GM23338 (cell line): ENCODE results near the gene LIAS. TPM values are rescaled to one million over a fixed set of nuclear protein-coding genes. Genes with fewer than 3 reads are reported as not detected.
A peak's percentile ranks its signal among the peaks of the same experiment; 100 is the strongest.

ENCODE experiments used
- ATAC-seq: fragments of 200-7000 bp; cut with Tn5 transposase; 3 replicates; pipeline ENCODE4 v1.9.1; 2020
- DNase-seq: peaks from one replicate; pipeline ENCODE4 v3.0.0-alpha.2; 2015; ENCODE audit warnings: low spot score
- H2AFZ ChIP-seq: fragments of 200-600 bp; sonication (generic); 2 replicates; pipeline ENCODE4 v1.8.0; 2016; ENCODE audit warnings: antibody characterized with exemption, mild to moderate bottlenecking, moderate library complexity
- H3F3A ChIP-seq: fragments of 200-600 bp; sonication (generic); replicated peaks from 2 replicates; pipeline ENCODE4 v1.8.0; 2017; ENCODE audit warnings: antibody characterized with exemption, mixed run types, low read depth
- H3K27ac ChIP-seq: fragments of 200-600 bp; sonication (generic); 2 replicates; pipeline ENCODE4 v1.6.1; 2016; ENCODE audit warnings: low read depth
- H3K27me3 ChIP-seq: fragments of 200-600 bp; sonication (generic); 2 replicates; pipeline ENCODE4 v1.8.0; 2016; ENCODE audit warnings: mild to moderate bottlenecking, mixed run types, moderate library complexity; ENCODE audit not compliant: insufficient read depth
- H3K36me3 ChIP-seq: fragments of 200-600 bp; sonication (generic); 2 replicates; pipeline ENCODE4 v1.8.0; 2016; ENCODE audit warnings: mild to moderate bottlenecking; ENCODE audit not compliant: insufficient read depth
- H3K4me1 ChIP-seq: fragments of 200-600 bp; sonication (generic); 2 replicates; pipeline ENCODE4 v1.8.0; 2016; ENCODE audit warnings: mild to moderate bottlenecking, moderate library complexity; ENCODE audit not compliant: insufficient read depth
- H3K4me2 ChIP-seq: fragments of 200-600 bp; sonication (generic); 2 replicates; pipeline ENCODE4 v1.7.1; 2017; ENCODE audit warnings: mixed run types
- H3K4me3 ChIP-seq: fragments of 200-600 bp; sonication (generic); 2 replicates; pipeline ENCODE4 v1.6.1; 2016; ENCODE audit warnings: mixed run types
- H3K79me2 ChIP-seq: fragments of 200-600 bp; sonication (generic); replicated peaks from 2 replicates; pipeline ENCODE4 v1.8.0; 2017; ENCODE audit warnings: mild to moderate bottlenecking; ENCODE audit not compliant: insufficient read depth
- H3K9me2 ChIP-seq: fragments of 200-600 bp; sonication (generic); 2 replicates; pipeline ENCODE4 v1.8.0; 2017; ENCODE audit not compliant: insufficient read depth
- H4K20me1 ChIP-seq: fragments of 200-600 bp; sonication (generic); replicated peaks from 2 replicates; pipeline ENCODE4 v1.8.0; 2017; ENCODE audit warnings: mild to moderate bottlenecking; ENCODE audit not compliant: insufficient read depth
- H3K27ac Mint-ChIP-seq: 2 replicates; pipeline ENCODE4 v1.8.0; 2020; ENCODE audit warnings: inconsistent platforms, mild to moderate bottlenecking, moderate library complexity, mixed read lengths
- H3K27me3 Mint-ChIP-seq: 3 replicates; pipeline ENCODE4 v1.8.0; 2022; ENCODE audit warnings: low read depth, mild to moderate bottlenecking, moderate library complexity, mixed read lengths, inconsistent platforms; ENCODE audit not compliant: insufficient read depth, poor library complexity
- H3K36me3 Mint-ChIP-seq: 3 replicates; pipeline ENCODE4 v1.8.0; 2021; ENCODE audit warnings: low read depth, mild to moderate bottlenecking, inconsistent platforms, moderate library complexity, mixed read lengths
- H3K4me1 Mint-ChIP-seq: 3 replicates; pipeline ENCODE4 v1.8.0; 2020; ENCODE audit warnings: mild to moderate bottlenecking, inconsistent platforms, mixed read lengths
- H3K4me3 Mint-ChIP-seq: 3 replicates; pipeline ENCODE4 v1.8.0; 2021; ENCODE audit warnings: moderate library complexity, mild to moderate bottlenecking, inconsistent platforms, mixed read lengths
- H3K9me3 Mint-ChIP-seq: 3 replicates; pipeline ENCODE4 v1.8.0; 2020; ENCODE audit warnings: moderate library complexity, mild to moderate bottlenecking, inconsistent platforms, mixed read lengths
- CREB1 ChIP-seq: fragments of 250-450 bp; sonication (Bioruptor Pico); IDR thresholded peaks from 2 replicates; pipeline ENCODE4 v1.5.0; 2020; ENCODE audit warnings: low read depth, mild to moderate bottlenecking, moderate library complexity
- CTCF ChIP-seq, 2 experiments: fragments of 200-600 bp in 1 of 2; sonication (generic) in 1 of 2; conservative IDR thresholded peaks; 2 replicates each; pipeline versions ENCODE4 v1.5.1 to v1.6.1; 2016 to 2017; ENCODE audit warnings: antibody characterized with exemption in 2 of 2, low read depth in 2 of 2, mild to moderate bottlenecking in 2 of 2, moderate library complexity in 1 of 2
- ETS1 ChIP-seq: IDR thresholded peaks from 2 replicates; pipeline ENCODE4 v1.6.1; 2016; ENCODE audit warnings: antibody characterized with exemption
- EZH2 ChIP-seq: fragments of 200-600 bp; sonication (generic); IDR thresholded peaks from one replicate; pipeline ENCODE4 v1.8.0; 2017; ENCODE audit warnings: antibody characterized with exemption, mild to moderate bottlenecking, low read depth; ENCODE audit not compliant: unreplicated experiment
- EZH2phosphoT487 ChIP-seq: fragments of 200-600 bp; sonication (generic); IDR thresholded peaks from one replicate; pipeline ENCODE4 v1.8.1; 2018; ENCODE audit warnings: antibody characterized with exemption; ENCODE audit not compliant: unreplicated experiment
- JUNB ChIP-seq: IDR thresholded peaks from one replicate; pipeline ENCODE4 v1.6.1; 2016; ENCODE audit warnings: antibody characterized with exemption; ENCODE audit not compliant: unreplicated experiment
- POLR2AphosphoS5 ChIP-seq: IDR thresholded peaks from 2 replicates; pipeline ENCODE4 v1.6.1; 2016; ENCODE audit warnings: antibody characterized with exemption, low read depth
- REST ChIP-seq: IDR thresholded peaks from one replicate; pipeline ENCODE4 v1.6.1; 2018; ENCODE audit warnings: antibody characterized with exemption; ENCODE audit not compliant: unreplicated experiment
- STAT1 ChIP-seq: IDR thresholded peaks from one replicate; pipeline ENCODE4 v1.6.1; 2016; ENCODE audit warnings: antibody characterized with exemption; ENCODE audit not compliant: unreplicated experiment
- ZNF114 ChIP-seq: fragments of 250-450 bp; sonication (Bioruptor Pico); IDR thresholded peaks from 2 replicates; pipeline ENCODE4 v1.5.0; 2020; ENCODE audit warnings: mild to moderate bottlenecking, moderate library complexity
- polyA plus RNA-seq: library from polyadenylated mRNA; unstranded; fragments of >200 nt; fragmentation: Nextera tagmentation; extraction: Ambion mirVana; gene quantifications from 2 replicates; pipeline ENCODE4 v1.2.1, GENCODE V29; 2016
- total RNA-seq: library from RNA; depleted of rRNA; stranded (reverse); fragments of >200 nt; shearing (Covaris generic); gene quantifications from 2 replicates; pipeline ENCODE4 v1.2.3, GENCODE V29; 2014

Gene LIAS
- total and polyA plus RNA-seq, 2 experiments from 2014 or later, result 17.5 to 18.7 TPM

GRCh38 chr4:39480902-39481695 lies 22.2 kb downstream of the LIAS start:
- H3K36me3 ChIP-seq, result no peaks in the 10 kb centered on the region
- H3K9me3 Mint-ChIP-seq, result peaks cover 15% of the 10 kb centered on the region
- no peaks in the 10 kb centered on the region for H3K79me2 ChIP-seq
- no peak overlapping the region for H3K4me2 ChIP-seq
- H3K27me3 Mint-ChIP-seq, result peaks cover 3% of the 10 kb centered on the region
- no peaks in the 10 kb centered on the region for H3K4me1 ChIP-seq
- no peak for ATAC-seq
- no peak for TF ChIP-seq JUNB
- no peak for TF ChIP-seq EZH2phosphoT487
- TF ChIP-seq CTCF (conservative IDR thresholded peaks at IDR 0.05; ENCODE audit: low read depth in 2 of 2), result no peak
- no peak for TF ChIP-seq REST
- no peak for TF ChIP-seq ZNF114 (CRISPR knock-in tag)
- TF ChIP-seq STAT1, result no peak
- TF ChIP-seq ETS1, result no peak
- no peak for TF ChIP-seq CREB1
- no peak for TF ChIP-seq POLR2AphosphoS5
- no peak for TF ChIP-seq EZH2
- no peaks in the 10 kb centered on the region for H3K27me3 ChIP-seq
- no peak overlapping the region; the same call in 1 of the 2 replicates for H3K27ac Mint-ChIP-seq
- H3K9me2 ChIP-seq, result no peaks in the 10 kb centered on the region
- H3K4me3 Mint-ChIP-seq, result no peak overlapping the region
- no peaks in the 10 kb centered on the region for H4K20me1 ChIP-seq
- no peaks in the 10 kb centered on the region for H3F3A ChIP-seq
- no peak overlapping the region for H3K4me3 ChIP-seq
- no peak for DNase-seq
- peaks cover 23% of the 10 kb centered on the region for H3K36me3 Mint-ChIP-seq
- H3K4me1 Mint-ChIP-seq, result no peaks in the 10 kb centered on the region
- H3K27ac ChIP-seq, result peak overlapping the region; percentile 45; the same call in 1 of the 2 replicates
- peak overlapping the region; percentile 60; the same call in 1 of the 2 replicates for H2AFZ ChIP-seq
